Measurements from ENCODE around the gene RNF207.

DNA sequence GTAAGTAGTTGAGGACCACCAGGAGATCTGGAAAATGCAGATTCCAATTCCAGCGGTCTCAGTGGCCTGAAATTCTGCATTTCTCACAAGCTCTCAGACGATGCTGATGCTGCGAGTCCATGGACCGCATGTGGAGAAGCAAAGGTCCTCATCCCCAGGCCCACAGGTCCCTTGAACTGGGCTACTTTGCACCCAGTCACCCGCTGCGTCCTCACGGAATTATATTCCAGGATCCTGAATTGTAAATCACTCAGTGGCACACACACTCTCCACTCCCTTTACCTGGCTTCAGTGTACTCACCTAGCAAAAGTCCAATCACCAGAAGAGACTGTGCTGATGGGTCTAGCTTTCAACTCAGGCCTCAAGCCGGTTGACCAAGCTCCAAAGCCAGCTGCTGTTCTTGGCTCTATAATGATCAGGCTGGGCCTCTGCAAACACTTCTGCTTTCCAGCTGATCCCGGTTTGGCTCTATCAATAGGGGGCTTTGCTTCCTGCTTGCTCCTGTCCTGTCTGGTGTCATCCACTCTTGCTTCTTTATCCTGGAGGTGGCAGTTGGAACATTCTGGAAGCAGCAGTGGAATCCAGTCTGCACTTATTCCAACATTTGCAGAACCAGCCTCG lies 5.6 kb upstream of the RNF207 start:
- TF ChIP-seq, protein P1, sequence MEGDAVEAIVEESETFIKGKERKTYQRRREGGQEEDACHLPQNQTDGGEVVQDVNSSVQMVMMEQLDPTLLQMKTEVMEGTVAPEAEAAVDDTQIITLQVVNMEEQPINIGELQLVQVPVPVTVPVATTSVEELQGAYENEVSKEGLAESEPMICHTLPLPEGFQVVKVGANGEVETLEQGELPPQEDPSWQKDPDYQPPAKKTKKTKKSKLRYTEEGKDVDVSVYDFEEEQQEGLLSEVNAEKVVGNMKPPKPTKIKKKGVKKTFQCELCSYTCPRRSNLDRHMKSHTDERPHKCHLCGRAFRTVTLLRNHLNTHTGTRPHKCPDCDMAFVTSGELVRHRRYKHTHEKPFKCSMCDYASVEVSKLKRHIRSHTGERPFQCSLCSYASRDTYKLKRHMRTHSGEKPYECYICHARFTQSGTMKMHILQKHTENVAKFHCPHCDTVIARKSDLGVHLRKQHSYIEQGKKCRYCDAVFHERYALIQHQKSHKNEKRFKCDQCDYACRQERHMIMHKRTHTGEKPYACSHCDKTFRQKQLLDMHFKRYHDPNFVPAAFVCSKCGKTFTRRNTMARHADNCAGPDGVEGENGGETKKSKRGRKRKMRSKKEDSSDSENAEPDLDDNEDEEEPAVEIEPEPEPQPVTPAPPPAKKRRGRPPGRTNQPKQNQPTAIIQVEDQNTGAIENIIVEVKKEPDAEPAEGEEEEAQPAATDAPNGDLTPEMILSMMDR (IDR thresholded peaks at IDR 0.05) = no peak
- no peak for TF ChIP-seq POLR2AphosphoS5 (IDR thresholded peaks at IDR 0.05)
